Measurements from ENCODE around the gene ZBED5. TPM values are rescaled to one million over a fixed set of nuclear protein-coding genes. Genes with fewer than 3 reads are reported as not detected.

Gene ZBED5
- total and polyA plus RNA-seq, 2 of the 4 experiments (the other 2 are of a cell fraction) = 28.2 to 30.8 TPM

- Histone ChIP-seq H4K20me1 (ENCODE audit: insufficient read depth, low read length) (peaks cover 6% of the 10 kb centered on the region; the same call in 1 of the 2 replicates), H3K36me3 (ENCODE audit: control insufficient read depth, insufficient read depth, low read length) (no peaks in the 10 kb centered on the region), H2BK120ac (ENCODE audit: low read depth, low read length) (peak overlapping the region; percentile 91), H3K14ac (replicated peaks; ENCODE audit: low read depth, low read length) (peak overlapping the region; percentile 97), H4K5ac (ENCODE audit: low read depth, low read length) (peak overlapping the region; percentile 62), H3K79me1 (ENCODE audit: low read depth in 1 of 2, low read length in 2 of 2) (peaks cover 0 to 27% of the 10 kb centered on the region in 2 experiments; a peak in 2 of 4 replicates), H3K56ac (ENCODE audit: extremely low read depth, insufficient read depth, low read length) (peak overlapping the region; percentile 89), H2AK9ac (replicated peaks; ENCODE audit: low read depth, low read length, poor library complexity) (peak overlapping the region; percentile 93), H2AFZ (replicated peaks; ENCODE audit: low read length, poor library complexity) (peak overlapping the region; percentile 38), H3K4me2 (ENCODE audit: low read depth, low read length) (peak overlapping the region; percentile 17), H4K91ac (ENCODE audit: insufficient read depth, low read depth, low read length) (peak overlapping the region; percentile 92), H3K4ac (ENCODE audit: low read depth, low read length) (peak overlapping the region; percentile 98), H3K18ac (ENCODE audit: low read depth, low read length) (peak overlapping the region; percentile 75), H3K23ac (ENCODE audit: low read depth, low read length) (peak overlapping the region; percentile 36), H3K9me3 (ENCODE audit: control insufficient read depth, insufficient read depth, low read length) (no peaks in the 10 kb centered on the region), H3K9me1 (ENCODE audit: insufficient read depth, low read length) (peaks cover 29% of the 10 kb centered on the region), H3K27ac (ENCODE audit: insufficient read depth, low read length) (peak overlapping the region; percentile 92), H2BK5ac (ENCODE audit: low read depth, low read length, poor library complexity, severe bottlenecking) (peak overlapping the region; percentile 99), H2BK15ac (ENCODE audit: low read depth, low read length) (peak overlapping the region; percentile 87), H3K4me1 (ENCODE audit: control insufficient read depth, insufficient read depth, low read length) (peaks cover 31% of the 10 kb centered on the region), H3K9ac (ENCODE audit: low read depth, low read length) (peak overlapping the region; percentile 70), H2AK5ac (ENCODE audit: low read depth, low read length) (peak overlapping the region; percentile 99), H4K8ac (ENCODE audit: low read depth in 2 of 2, low read length in 2 of 2) (peak overlapping the region; percentile 82 to 99), H2BK20ac (ENCODE audit: low read depth, low read length) (peak overlapping the region; percentile 65), H3K4me3 (ENCODE audit: insufficient read depth, low read depth, low read length) (no peak overlapping the region), H3K27me3 (ENCODE audit: control insufficient read depth, insufficient read depth, low read length) (no peaks in the 10 kb centered on the region)
- dilution Hi-C loops (cut with HindIII; ENCODE audit: low sequenced_read_pairs, unreplicated experiment) (no loop called here), in situ Hi-C loops (cut with MboI; ENCODE audit: low sequenced_read_pairs) (no loop called here), intact Hi-C loops (cut with micrococcal nuclease) (loop anchor here (1.0 kb wide), 2 partner anchors 41 to 91 kb away; partner anchors contain the start of genes EIF4G2 and ZBED5)
- peak; percentile 64 for TF ChIP-seq FOS (IDR thresholded peaks at IDR 0.05; ENCODE audit: low read depth, low read length)
- TF ChIP-seq USF2 (IDR thresholded peaks at IDR 0.05; ENCODE audit: low read depth, low read length) = no peak
- no peak for TF ChIP-seq RFX5 (IDR thresholded peaks at IDR 0.05; ENCODE audit: low read depth, low read length)
- TF ChIP-seq BHLHE40 (IDR thresholded peaks at IDR 0.05; ENCODE audit: low read depth, low read length) = 0 out of 2 replicates have a peak, but pooled peaks have one; percentile 1
- TF ChIP-seq MAZ (IDR thresholded peaks at IDR 0.05; ENCODE audit: borderline replicate concordance, low read depth, low read length) = no peak
- TF ChIP-seq MAFK (IDR thresholded peaks at IDR 0.05; ENCODE audit: low read depth, low read length) = peak; percentile 84
- peak; percentile 29; the same call in 1 of the 2 replicates for TF ChIP-seq NFE2L2 (IDR thresholded peaks at IDR 0.05; ENCODE audit: low read depth, low read length)
- no peak for TF ChIP-seq SMC3 (IDR thresholded peaks at IDR 0.05; ENCODE audit: low read depth, low read length)
- TF ChIP-seq MXI1 (IDR thresholded peaks at IDR 0.05; ENCODE audit: borderline replicate concordance, low read depth, low read length) = no peak
- peak; percentile 46; the same call in 1 of the 2 replicates for TF ChIP-seq CHD1 (IDR thresholded peaks at IDR 0.05; ENCODE audit: low read depth, low read length)
- TF ChIP-seq CEBPB (IDR thresholded peaks at IDR 0.05; ENCODE audit: low read depth, low read length) = no peak
- ATAC-seq (ENCODE audit: low read depth) (peak; percentile 61), DNase-seq (no peak)
- CTCF ChIA-PET = interaction anchor here (1.0 to 1.7 kb wide), 3 partner anchors 11 to 25 kb away, joined by 3 to 8 read pairs (median 5); no protein-coding TSS in a partner anchor
- WGBS, 2 experiments (ENCODE audit: extremely low coverage in 2 of 2, insufficient read length in 1 of 2) = 29% methylated on average over 6 of the region's 7 CpGs; no CpG with 5 or more reads in 1 of the 2 experiments
- POLR2A ChIA-PET (ENCODE audit: unreplicated experiment) = interaction anchor here (0.9 to 1.9 kb wide), 2 partner anchors 90 to 92 kb away, joined by 5 to 6 read pairs; partner anchors contain the start of gene EIF4G2
- no TSS peak for BruUV-seq (replicated peaks)
These were observed 41.4 kb upstream of the ZBED5 start for GRCh38 chr11:10899121-10899830.
